Neural cell (in vitro differentiated cells): ENCODE data around the gene MAML2. TPM values are rescaled to one million over a fixed set of nuclear protein-coding genes. Genes with fewer than 3 reads are reported as not detected.

Experiments used
- H2AFZ ChIP-seq: fragments of 200-600, 300-800 bp; sonication (generic), shearing (Covaris generic); 2 replicates; pipeline ENCODE4 v1.6.0; 2014; ENCODE audit warnings: low read depth, mild to moderate bottlenecking, antibody characterized with exemption, low read length, moderate library complexity
- H3F3A ChIP-seq: fragments of 200-600 bp; shearing (Covaris generic); 2 replicates; pipeline ENCODE4 v1.6.1; 2016; ENCODE audit warnings: mild to moderate bottlenecking, moderate library complexity, mixed read lengths, antibody characterized with exemption, low read length; ENCODE audit not compliant: insufficient read depth, poor library complexity, severe bottlenecking
- H3K27ac ChIP-seq: fragments of 200-600, 300-800 bp; sonication (generic), shearing (Covaris generic); 2 replicates; pipeline ENCODE4 v1.5.1; 2014; ENCODE audit warnings: mild to moderate bottlenecking, low read length, moderate library complexity
- H3K27me3 ChIP-seq: fragments of 300-800, 200-600 bp; sonication (generic), shearing (Covaris generic); 2 replicates; pipeline ENCODE4 v1.6.0; 2014; ENCODE audit warnings: mild to moderate bottlenecking, low read depth, low read length, moderate library complexity; ENCODE audit not compliant: insufficient read depth
- H3K36me3 ChIP-seq: fragments of 300-800, 200-600 bp; sonication (generic), shearing (Covaris generic); 2 replicates; pipeline ENCODE4 v1.5.1; 2014; ENCODE audit warnings: mild to moderate bottlenecking, antibody characterized with exemption, low read length, moderate library complexity; ENCODE audit not compliant: insufficient read depth
- H3K4me2 ChIP-seq: fragments of 300-800, 200-600 bp; sonication (generic), shearing (Covaris generic); 2 replicates; pipeline ENCODE4 v1.6.0; 2014; ENCODE audit warnings: mild to moderate bottlenecking, low read length
- H3K4me3 ChIP-seq: fragments of 300-800, 200-600 bp; sonication (generic), shearing (Covaris generic); 2 replicates; pipeline ENCODE4 v1.5.1; 2014; ENCODE audit warnings: mild to moderate bottlenecking, low read length, moderate library complexity
- H3K79me2 ChIP-seq: fragments of 200-600 bp; shearing (Covaris generic); replicated peaks from 2 replicates; pipeline ENCODE4 v1.6.0; 2014; ENCODE audit warnings: mild to moderate bottlenecking, low read length, moderate library complexity; ENCODE audit not compliant: insufficient read depth
- H3K9ac ChIP-seq: fragments of 300-800, 200-600 bp; sonication (generic), shearing (Covaris generic); 2 replicates; pipeline ENCODE4 v1.6.1; 2016; ENCODE audit warnings: mild to moderate bottlenecking, low read length, mixed read lengths
- H3K9me2 ChIP-seq: fragments of 200-600 bp; shearing (Covaris generic); 2 replicates; pipeline ENCODE4 v1.6.1; 2016; ENCODE audit warnings: mild to moderate bottlenecking, low read length, mixed read lengths; ENCODE audit not compliant: insufficient read depth
- H3K9me3 ChIP-seq: fragments of 200-600, 300-800 bp; sonication (generic), shearing (Covaris generic); 2 replicates; pipeline ENCODE4 v1.6.1; 2016; ENCODE audit warnings: mild to moderate bottlenecking, mixed run types, low read length, moderate library complexity, mixed read lengths
- H4K20me1 ChIP-seq: fragments of 200-600 bp; shearing (Covaris generic); 2 replicates; pipeline ENCODE4 v1.6.1; 2016; ENCODE audit warnings: mild to moderate bottlenecking, mixed run types; ENCODE audit not compliant: insufficient read depth
- EP300 ChIP-seq: fragments of 450-650 bp; conservative IDR thresholded peaks from 2 replicates; pipeline ENCODE4 v1.6.1; 2014; ENCODE audit warnings: antibody characterized with exemption, mild to moderate bottlenecking, moderate library complexity; ENCODE audit not compliant: poor library complexity, severe bottlenecking
- EZH2 ChIP-seq: fragments of 200-600, 300-800 bp; shearing (Covaris generic), sonication (generic); IDR thresholded peaks from 2 replicates; pipeline ENCODE4 v1.6.1; 2014; ENCODE audit warnings: antibody characterized with exemption, low read length, borderline replicate concordance, mild to moderate bottlenecking; ENCODE audit not compliant: insufficient read depth, poor library complexity, severe bottlenecking
- MXI1 ChIP-seq: fragments of 450-650 bp; conservative IDR thresholded peaks from 2 replicates; pipeline ENCODE4 v1.6.1; 2014; ENCODE audit warnings: antibody characterized with exemption, mild to moderate bottlenecking; ENCODE audit not compliant: poor library complexity, severe bottlenecking
- POLR2AphosphoS5 ChIP-seq: IDR thresholded peaks from 2 replicates; pipeline ENCODE4 v1.6.1; 2012
- RAD21 ChIP-seq: fragments of 450-650 bp; conservative IDR thresholded peaks from 2 replicates; pipeline ENCODE4 v1.6.1; 2014; ENCODE audit warnings: antibody characterized with exemption, mild to moderate bottlenecking, moderate library complexity
- SMC3 ChIP-seq: fragments of 450-650 bp; conservative IDR thresholded peaks from 2 replicates; pipeline ENCODE4 v1.6.1; 2014; ENCODE audit warnings: antibody characterized with exemption, mild to moderate bottlenecking, moderate library complexity; ENCODE audit not compliant: poor library complexity
- TAF1 ChIP-seq: IDR thresholded peaks from 2 replicates; pipeline ENCODE4 v1.6.1; 2012; ENCODE audit warnings: low read depth
- polyA plus RNA-seq: library from polyadenylated mRNA; depleted of rRNA; stranded (reverse); fragments of >200 nt; gene quantifications from 2 replicates; pipeline ENCODE4 v1.2.3, GENCODE V29; 2014
- TF ChIP-seq, protein P1 (sequence below): fragments of 450-650 bp; IDR thresholded peaks from 2 replicates; pipeline ENCODE4 v1.5.1; 2014; ENCODE audit warnings: antibody characterized with exemption, mild to moderate bottlenecking, moderate library complexity; ENCODE audit not compliant: poor library complexity, severe bottlenecking
- TF ChIP-seq, protein P2 (sequence below): IDR thresholded peaks from 2 replicates; pipeline ENCODE4 v1.6.1; 2012; ENCODE audit warnings: borderline replicate concordance

MAML2 gene
- polyA plus RNA-seq, 1 donor from 2014 or later: 3.6 TPM

DNA sequence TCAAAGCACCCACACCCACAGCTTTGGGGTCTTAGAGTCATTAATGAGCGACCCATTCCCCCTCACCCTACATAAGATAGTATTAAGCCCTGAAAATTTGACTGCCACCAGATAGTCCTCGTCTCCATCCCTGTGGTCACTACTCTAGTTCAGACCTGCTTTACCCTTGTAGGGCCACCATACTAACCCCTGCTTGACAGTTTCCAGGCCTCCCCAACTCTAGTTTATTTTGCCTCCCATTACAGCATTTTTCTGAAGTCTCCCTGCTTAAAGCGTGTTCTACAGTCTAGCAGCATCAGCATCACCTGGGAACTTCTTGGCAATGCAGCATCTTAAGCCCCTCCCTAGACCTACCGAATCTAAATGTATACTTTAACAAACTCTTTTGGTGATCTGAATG lies 192.4 kb downstream of the MAML2 start:
- H3K27me3 ChIP-seq: no peaks in the 10 kb centered on the region
- H3K4me2 ChIP-seq: no peak overlapping the region
- no peaks in the 10 kb centered on the region for H4K20me1 ChIP-seq
- TF ChIP-seq POLR2AphosphoS5 (no peak), EZH2 (no peak), MXI1 (no peak), TAF1 (no peak)
- TF ChIP-seq, protein P1, sequence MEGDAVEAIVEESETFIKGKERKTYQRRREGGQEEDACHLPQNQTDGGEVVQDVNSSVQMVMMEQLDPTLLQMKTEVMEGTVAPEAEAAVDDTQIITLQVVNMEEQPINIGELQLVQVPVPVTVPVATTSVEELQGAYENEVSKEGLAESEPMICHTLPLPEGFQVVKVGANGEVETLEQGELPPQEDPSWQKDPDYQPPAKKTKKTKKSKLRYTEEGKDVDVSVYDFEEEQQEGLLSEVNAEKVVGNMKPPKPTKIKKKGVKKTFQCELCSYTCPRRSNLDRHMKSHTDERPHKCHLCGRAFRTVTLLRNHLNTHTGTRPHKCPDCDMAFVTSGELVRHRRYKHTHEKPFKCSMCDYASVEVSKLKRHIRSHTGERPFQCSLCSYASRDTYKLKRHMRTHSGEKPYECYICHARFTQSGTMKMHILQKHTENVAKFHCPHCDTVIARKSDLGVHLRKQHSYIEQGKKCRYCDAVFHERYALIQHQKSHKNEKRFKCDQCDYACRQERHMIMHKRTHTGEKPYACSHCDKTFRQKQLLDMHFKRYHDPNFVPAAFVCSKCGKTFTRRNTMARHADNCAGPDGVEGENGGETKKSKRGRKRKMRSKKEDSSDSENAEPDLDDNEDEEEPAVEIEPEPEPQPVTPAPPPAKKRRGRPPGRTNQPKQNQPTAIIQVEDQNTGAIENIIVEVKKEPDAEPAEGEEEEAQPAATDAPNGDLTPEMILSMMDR: no peak
- no peaks in the 10 kb centered on the region for H3K9me3 ChIP-seq
- no peaks in the 10 kb centered on the region for H3K36me3 ChIP-seq
- H3K9ac ChIP-seq: no peak overlapping the region
- H3K79me2 ChIP-seq: no peaks in the 10 kb centered on the region
- no peak overlapping the region for H3K4me3 ChIP-seq
- no peaks in the 10 kb centered on the region for H3K9me2 ChIP-seq
- H3F3A ChIP-seq: no peaks in the 10 kb centered on the region
- H3K27ac ChIP-seq: no peak overlapping the region
- H2AFZ ChIP-seq: no peak overlapping the region

DNA sequence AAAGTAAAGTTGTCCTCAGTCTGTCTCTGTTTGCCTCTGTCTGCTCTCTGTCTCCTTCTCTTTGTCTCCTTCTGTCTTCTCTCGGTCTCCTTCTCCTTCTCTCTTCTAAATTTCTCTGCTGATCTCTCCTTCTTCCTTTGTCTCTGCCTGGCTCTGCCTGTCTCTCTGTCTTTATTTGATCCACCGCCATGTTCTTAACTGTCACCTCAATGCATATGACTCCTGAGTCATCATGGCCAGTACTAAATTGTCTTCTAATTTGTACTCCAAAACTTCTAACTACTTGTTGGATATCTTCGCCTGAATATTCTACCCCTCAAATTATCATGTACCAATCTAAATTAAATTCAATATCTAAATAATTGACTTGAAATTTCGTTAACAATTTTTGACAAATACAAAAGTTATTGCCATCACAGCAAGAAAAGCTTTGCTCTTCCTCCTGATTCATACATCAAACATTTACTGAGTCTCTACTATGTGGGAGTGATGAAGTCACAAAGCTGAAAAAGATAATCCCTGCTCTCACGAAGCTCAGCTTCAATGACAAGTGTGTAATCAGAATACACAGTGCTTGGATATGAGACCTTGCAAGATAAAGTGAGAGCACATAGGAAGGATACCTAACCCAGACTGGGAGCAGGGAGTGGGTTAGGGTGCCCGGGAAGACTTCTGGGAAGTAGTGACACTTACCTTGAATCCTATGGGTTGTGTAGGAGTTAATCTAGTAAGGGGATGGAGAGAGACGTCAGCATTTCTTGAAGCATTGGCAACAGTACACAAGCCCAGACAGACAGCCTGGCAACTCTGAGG lies 193.0 kb downstream of the MAML2 start:
- no peaks in the 10 kb centered on the region for H3K27me3 ChIP-seq
- H3K9me3 ChIP-seq: no peaks in the 10 kb centered on the region
- TF ChIP-seq EP300 (no peak), SMC3 (no peak), POLR2AphosphoS5 (no peak), RAD21 (no peak), TAF1 (no peak), MXI1 (no peak), EZH2 (no peak)
- TF ChIP-seq, protein P1: no peak
- TF ChIP-seq, protein P2, sequence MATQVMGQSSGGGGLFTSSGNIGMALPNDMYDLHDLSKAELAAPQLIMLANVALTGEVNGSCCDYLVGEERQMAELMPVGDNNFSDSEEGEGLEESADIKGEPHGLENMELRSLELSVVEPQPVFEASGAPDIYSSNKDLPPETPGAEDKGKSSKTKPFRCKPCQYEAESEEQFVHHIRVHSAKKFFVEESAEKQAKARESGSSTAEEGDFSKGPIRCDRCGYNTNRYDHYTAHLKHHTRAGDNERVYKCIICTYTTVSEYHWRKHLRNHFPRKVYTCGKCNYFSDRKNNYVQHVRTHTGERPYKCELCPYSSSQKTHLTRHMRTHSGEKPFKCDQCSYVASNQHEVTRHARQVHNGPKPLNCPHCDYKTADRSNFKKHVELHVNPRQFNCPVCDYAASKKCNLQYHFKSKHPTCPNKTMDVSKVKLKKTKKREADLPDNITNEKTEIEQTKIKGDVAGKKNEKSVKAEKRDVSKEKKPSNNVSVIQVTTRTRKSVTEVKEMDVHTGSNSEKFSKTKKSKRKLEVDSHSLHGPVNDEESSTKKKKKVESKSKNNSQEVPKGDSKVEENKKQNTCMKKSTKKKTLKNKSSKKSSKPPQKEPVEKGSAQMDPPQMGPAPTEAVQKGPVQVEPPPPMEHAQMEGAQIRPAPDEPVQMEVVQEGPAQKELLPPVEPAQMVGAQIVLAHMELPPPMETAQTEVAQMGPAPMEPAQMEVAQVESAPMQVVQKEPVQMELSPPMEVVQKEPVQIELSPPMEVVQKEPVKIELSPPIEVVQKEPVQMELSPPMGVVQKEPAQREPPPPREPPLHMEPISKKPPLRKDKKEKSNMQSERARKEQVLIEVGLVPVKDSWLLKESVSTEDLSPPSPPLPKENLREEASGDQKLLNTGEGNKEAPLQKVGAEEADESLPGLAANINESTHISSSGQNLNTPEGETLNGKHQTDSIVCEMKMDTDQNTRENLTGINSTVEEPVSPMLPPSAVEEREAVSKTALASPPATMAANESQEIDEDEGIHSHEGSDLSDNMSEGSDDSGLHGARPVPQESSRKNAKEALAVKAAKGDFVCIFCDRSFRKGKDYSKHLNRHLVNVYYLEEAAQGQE: no peak
- H2AFZ ChIP-seq: no peak overlapping the region
- no peaks in the 10 kb centered on the region for H4K20me1 ChIP-seq
- H3K4me2 ChIP-seq: no peak overlapping the region
- no peak overlapping the region for H3K27ac ChIP-seq
- H3K4me3 ChIP-seq: no peak overlapping the region
- H3F3A ChIP-seq: no peaks in the 10 kb centered on the region
- no peak overlapping the region for H3K9ac ChIP-seq
- no peaks in the 10 kb centered on the region for H3K79me2 ChIP-seq
- no peaks in the 10 kb centered on the region for H3K9me2 ChIP-seq
- no peaks in the 10 kb centered on the region for H3K36me3 ChIP-seq
